ENCODE data around the gene BRSK2. TPM values are rescaled to one million over a fixed set of nuclear protein-coding genes. Genes with fewer than 3 reads are reported as not detected.

Gene BRSK2
- polyA plus RNA-seq, 4 donors, result 0.27 to 7.9 (median 3.3) TPM; not detected in 1

- Histone ChIP-seq H3K36me3 (ENCODE audit: control insufficient read depth in 3 of 3, insufficient read depth in 2 of 3, low read depth in 1 of 3, low read length in 3 of 3) (peaks cover 0 to 46% (median 0%) of the 10 kb centered on the region in 3 donors), H3K4me3 (ENCODE audit: low read depth in 1 of 3, low read length in 3 of 3) (no peak overlapping the region), H3K4me1 (ENCODE audit: control insufficient read depth in 3 of 3, insufficient read depth in 2 of 3, low read depth in 1 of 3, low read length in 2 of 3) (no peaks in the 10 kb centered on the region), H3K27ac (ENCODE audit: low read depth in 1 of 3, low read length in 2 of 3) (no peak overlapping the region), H3K9me3 (ENCODE audit: control insufficient read depth in 2 of 2, insufficient read depth in 1 of 2, low read depth in 1 of 2, low read length in 1 of 2) (no peaks in the 10 kb centered on the region), H3K27me3 (ENCODE audit: control insufficient read depth in 3 of 3, insufficient read depth in 3 of 3, low read length in 3 of 3) (no peaks in the 10 kb centered on the region)
- 80 to 89% (median 82%) methylated on average over 17 to 20 of the region's 20 CpGs for WGBS, 3 donors
- FAIRE-seq (no peak), DNase-seq (no peak)
Measured at GRCh38 chr11:1502954-1503707, 113.4 kb downstream of the BRSK2 start.

GRCh38 chr11:1503708-1504104 lies 114.0 kb downstream of the BRSK2 start:
- no peak overlapping the region for H3K27ac ChIP-seq (ENCODE audit: low read depth in 1 of 3, low read length in 2 of 3)
- FAIRE-seq, result no peak
- H3K27me3 ChIP-seq (ENCODE audit: control insufficient read depth in 3 of 3, insufficient read depth in 3 of 3, low read length in 3 of 3), result no peaks in the 10 kb centered on the region
- 55 to 78% (median 72%) methylated on average over 14 of the region's 14 CpGs for WGBS, 3 donors
- no peaks in the 10 kb centered on the region for H3K4me1 ChIP-seq (ENCODE audit: control insufficient read depth in 3 of 3, insufficient read depth in 2 of 3, low read depth in 1 of 3, low read length in 2 of 3)
- no peaks in the 10 kb centered on the region for H3K9me3 ChIP-seq (ENCODE audit: control insufficient read depth in 2 of 2, insufficient read depth in 1 of 2, low read depth in 1 of 2, low read length in 1 of 2)
- H3K4me3 ChIP-seq (ENCODE audit: low read depth in 1 of 3, low read length in 3 of 3), result no peak overlapping the region
- DNase-seq, result no peak
- peaks cover 0 to 42% (median 0%) of the 10 kb centered on the region in 3 donors for H3K36me3 ChIP-seq (ENCODE audit: control insufficient read depth in 3 of 3, insufficient read depth in 2 of 3, low read depth in 1 of 3, low read length in 3 of 3)

GRCh38 chr11:1504138-1504537 lies 114.4 kb downstream of the BRSK2 start:
- WGBS, 3 donors, result 72 to 82% (median 75%) methylated on average over 9 of the region's 9 CpGs
- Histone ChIP-seq H3K27me3 (ENCODE audit: control insufficient read depth in 3 of 3, insufficient read depth in 3 of 3, low read length in 3 of 3) (no peaks in the 10 kb centered on the region), H3K36me3 (ENCODE audit: control insufficient read depth in 3 of 3, insufficient read depth in 2 of 3, low read depth in 1 of 3, low read length in 3 of 3) (peaks cover 0 to 40% (median 0%) of the 10 kb centered on the region in 3 donors), H3K4me1 (ENCODE audit: control insufficient read depth in 3 of 3, insufficient read depth in 2 of 3, low read depth in 1 of 3, low read length in 2 of 3) (no peaks in the 10 kb centered on the region), H3K4me3 (ENCODE audit: low read depth in 1 of 3, low read length in 3 of 3) (no peak overlapping the region), H3K9me3 (ENCODE audit: control insufficient read depth in 2 of 2, insufficient read depth in 1 of 2, low read depth in 1 of 2, low read length in 1 of 2) (no peaks in the 10 kb centered on the region), H3K27ac (ENCODE audit: low read depth in 1 of 3, low read length in 2 of 3) (no peak overlapping the region)
- DNase-seq, result no peak
- FAIRE-seq, result no peak

DNA sequence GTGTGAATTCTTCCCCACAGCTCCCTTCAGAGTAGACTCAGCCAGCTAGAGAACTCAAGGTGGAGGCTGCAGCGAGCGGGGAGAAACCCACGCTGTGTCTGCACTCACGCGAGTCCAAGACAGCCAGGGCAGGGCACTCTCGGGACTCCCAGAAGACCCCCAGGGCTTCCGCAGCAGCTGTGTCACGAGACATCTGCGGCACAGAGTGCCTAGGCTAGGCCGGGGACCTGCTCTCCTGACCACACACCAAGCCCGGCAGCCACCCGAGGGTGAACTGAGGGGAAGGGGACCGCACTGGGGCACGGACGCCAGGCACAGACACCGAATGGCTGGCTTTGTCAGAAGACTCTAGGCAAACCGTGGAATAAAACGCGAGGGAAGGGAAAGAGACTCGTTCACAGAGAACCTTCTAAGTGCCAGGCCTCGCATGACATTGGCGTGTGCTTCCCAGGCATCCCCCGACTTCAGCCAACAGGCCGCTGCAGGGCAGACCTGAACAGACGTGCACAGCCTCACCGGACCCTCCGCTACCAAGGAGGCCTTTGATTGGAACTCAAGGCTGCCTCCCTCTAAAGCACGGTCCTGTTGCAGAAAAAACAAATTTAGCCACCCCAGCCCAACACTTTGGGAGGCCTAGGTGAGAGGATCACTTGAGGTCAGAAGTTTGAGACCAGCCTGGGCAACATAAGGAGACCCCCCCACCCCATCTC lies 115.0 kb downstream of the BRSK2 start:
- no peaks in the 10 kb centered on the region for H3K9me3 ChIP-seq (ENCODE audit: control insufficient read depth in 2 of 2, insufficient read depth in 1 of 2, low read depth in 1 of 2, low read length in 1 of 2)
- no peaks in the 10 kb centered on the region for H3K27me3 ChIP-seq (ENCODE audit: control insufficient read depth in 3 of 3, insufficient read depth in 3 of 3, low read length in 3 of 3)
- H3K4me1 ChIP-seq (ENCODE audit: control insufficient read depth in 3 of 3, insufficient read depth in 2 of 3, low read depth in 1 of 3, low read length in 2 of 3), result no peaks in the 10 kb centered on the region
- DNase-seq (no peak), FAIRE-seq (no peak)
- 94% methylated on average over 28 of the region's 28 CpGs for WGBS, 3 donors
- no peak overlapping the region for H3K4me3 ChIP-seq (ENCODE audit: low read depth in 1 of 3, low read length in 3 of 3)
- no peak overlapping the region for H3K27ac ChIP-seq (ENCODE audit: low read depth in 1 of 3, low read length in 2 of 3)
- H3K36me3 ChIP-seq (ENCODE audit: control insufficient read depth in 3 of 3, insufficient read depth in 2 of 3, low read depth in 1 of 3, low read length in 3 of 3), result peaks cover 0 to 37% (median 0%) of the 10 kb centered on the region in 3 donors

DNA sequence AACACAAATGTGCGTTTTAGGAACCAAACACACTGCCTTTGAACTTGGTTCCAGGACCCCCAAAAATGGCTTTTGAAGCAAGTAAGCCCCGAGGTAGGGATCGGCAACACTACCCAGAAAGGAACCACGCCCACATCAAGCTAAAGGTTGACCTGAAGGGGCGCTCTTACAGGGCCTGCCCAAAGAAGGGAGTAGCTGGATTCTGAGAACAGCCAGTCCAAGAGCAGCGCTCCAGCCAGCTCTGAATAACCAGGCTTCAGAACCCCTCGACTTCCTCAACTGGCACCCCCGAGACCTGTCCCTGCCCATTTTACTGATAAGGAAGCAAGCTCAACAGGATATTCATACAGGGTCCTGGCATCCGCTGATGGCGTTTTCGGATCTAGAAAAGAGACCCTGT lies 115.7 kb downstream of the BRSK2 start:
- DNase-seq, result no peak
- no peaks in the 10 kb centered on the region for H3K4me1 ChIP-seq (ENCODE audit: control insufficient read depth in 3 of 3, insufficient read depth in 2 of 3, low read depth in 1 of 3, low read length in 2 of 3)
- H3K27me3 ChIP-seq (ENCODE audit: control insufficient read depth in 3 of 3, insufficient read depth in 3 of 3, low read length in 3 of 3), result no peaks in the 10 kb centered on the region
- 79 to 86% (median 82%) methylated on average over 11 of the region's 11 CpGs for WGBS, 3 donors
- FAIRE-seq, result no peak
- peaks cover 0 to 29% (median 0%) of the 10 kb centered on the region in 3 donors for H3K36me3 ChIP-seq (ENCODE audit: control insufficient read depth in 3 of 3, insufficient read depth in 2 of 3, low read depth in 1 of 3, low read length in 3 of 3)
- no peak overlapping the region for H3K4me3 ChIP-seq (ENCODE audit: low read depth in 1 of 3, low read length in 3 of 3)
- no peaks in the 10 kb centered on the region for H3K9me3 ChIP-seq (ENCODE audit: control insufficient read depth in 2 of 2, insufficient read depth in 1 of 2, low read depth in 1 of 2, low read length in 1 of 2)
- H3K27ac ChIP-seq (ENCODE audit: low read depth in 1 of 3, low read length in 2 of 3), result no peak overlapping the region

GRCh38 chr11:1506981-1507380 lies 117.2 kb downstream of the BRSK2 start:
- no peak for DNase-seq
- no peaks in the 10 kb centered on the region for H3K4me1 ChIP-seq (ENCODE audit: control insufficient read depth in 3 of 3, insufficient read depth in 2 of 3, low read depth in 1 of 3, low read length in 2 of 3)
- H3K36me3 ChIP-seq (ENCODE audit: control insufficient read depth in 3 of 3, insufficient read depth in 2 of 3, low read depth in 1 of 3, low read length in 3 of 3), result peaks cover 0 to 24% (median 0%) of the 10 kb centered on the region in 3 donors
- H3K4me3 ChIP-seq (ENCODE audit: low read depth in 1 of 3, low read length in 3 of 3), result no peak overlapping the region
- WGBS, 3 donors, result 86 to 89% (median 86%) methylated on average over 9 of the region's 9 CpGs
- H3K9me3 ChIP-seq (ENCODE audit: control insufficient read depth in 2 of 2, insufficient read depth in 1 of 2, low read depth in 1 of 2, low read length in 1 of 2), result no peaks in the 10 kb centered on the region
- H3K27me3 ChIP-seq (ENCODE audit: control insufficient read depth in 3 of 3, insufficient read depth in 3 of 3, low read length in 3 of 3), result no peaks in the 10 kb centered on the region
- no peak overlapping the region for H3K27ac ChIP-seq (ENCODE audit: low read depth in 1 of 3, low read length in 2 of 3)
- FAIRE-seq, result no peak

DNA sequence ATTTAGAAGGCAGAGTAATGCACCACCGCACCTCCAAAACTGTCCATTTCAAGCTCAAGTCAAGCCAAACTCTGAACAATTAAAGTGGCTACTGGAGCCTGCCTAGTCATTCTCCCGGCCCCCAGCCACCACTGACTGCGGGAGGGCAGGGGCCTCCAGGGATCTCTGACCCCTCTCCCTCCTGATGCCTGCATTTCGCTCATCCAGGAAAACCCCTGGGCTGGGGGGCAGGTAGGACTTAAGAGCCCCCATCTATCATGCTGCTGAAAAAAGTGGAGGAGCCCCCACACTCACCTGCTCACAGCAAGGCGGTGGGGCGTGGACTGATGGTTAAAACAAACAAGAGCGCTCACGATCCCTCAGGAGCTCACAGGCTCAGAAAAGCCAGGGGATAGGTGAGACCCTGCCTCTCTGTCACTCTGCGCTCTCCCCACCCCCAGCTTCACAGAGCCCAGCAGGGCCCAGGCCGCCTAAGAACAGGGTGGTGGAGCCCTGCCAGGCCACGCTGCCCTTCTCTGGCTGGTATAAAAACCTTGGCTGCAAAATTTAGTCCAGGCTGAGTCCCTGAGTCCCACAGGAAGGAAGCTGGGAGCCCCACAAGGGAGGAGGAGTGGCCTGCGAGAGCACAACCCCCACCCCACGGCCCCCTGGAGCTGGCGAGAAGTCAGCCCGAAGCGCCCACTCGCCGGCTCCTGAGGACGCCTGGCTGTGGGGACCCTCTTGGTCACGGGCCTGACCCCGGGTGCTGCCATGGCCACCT lies 117.8 kb downstream of the BRSK2 start:
- FAIRE-seq (no peak), DNase-seq (no peak)
- no peak overlapping the region for H3K27ac ChIP-seq (ENCODE audit: low read depth in 1 of 3, low read length in 2 of 3)
- H3K4me3 ChIP-seq (ENCODE audit: low read depth in 1 of 3, low read length in 3 of 3), result no peak overlapping the region
- 71 to 89% (median 85%) methylated on average over 21 of the region's 21 CpGs for WGBS, 3 donors
- H3K27me3 ChIP-seq (ENCODE audit: control insufficient read depth in 3 of 3, insufficient read depth in 3 of 3, low read length in 3 of 3), result no peaks in the 10 kb centered on the region
- no peaks in the 10 kb centered on the region for H3K4me1 ChIP-seq (ENCODE audit: control insufficient read depth in 3 of 3, insufficient read depth in 2 of 3, low read depth in 1 of 3, low read length in 2 of 3)
- no peaks in the 10 kb centered on the region for H3K9me3 ChIP-seq (ENCODE audit: control insufficient read depth in 2 of 2, insufficient read depth in 1 of 2, low read depth in 1 of 2, low read length in 1 of 2)
- H3K36me3 ChIP-seq (ENCODE audit: control insufficient read depth in 3 of 3, insufficient read depth in 2 of 3, low read depth in 1 of 3, low read length in 3 of 3), result peaks cover 0 to 25% (median 0%) of the 10 kb centered on the region in 3 donors

DNA sequence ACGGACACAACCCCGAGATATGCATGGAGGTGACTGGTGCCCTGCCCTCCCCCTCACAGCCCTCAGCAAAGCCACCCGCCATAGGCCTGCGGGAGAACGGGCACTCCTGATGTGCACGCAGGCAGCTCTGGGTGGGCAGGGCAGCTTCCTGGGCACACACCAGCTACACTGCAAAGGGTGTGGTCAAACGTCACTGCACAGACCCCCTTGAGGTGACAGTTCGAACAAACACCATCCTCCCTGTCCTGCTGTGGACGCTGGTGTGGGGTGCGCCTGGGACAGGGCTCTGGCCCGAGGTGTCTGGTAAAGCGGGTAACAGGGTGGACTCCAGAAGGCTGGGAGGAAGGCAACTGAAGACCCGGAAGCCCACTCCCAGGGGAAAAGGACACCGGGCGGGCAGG lies 118.8 kb downstream of the BRSK2 start:
- Histone ChIP-seq H3K4me1 (ENCODE audit: control insufficient read depth in 3 of 3, insufficient read depth in 2 of 3, low read depth in 1 of 3, low read length in 2 of 3) (no peaks in the 10 kb centered on the region), H3K4me3 (ENCODE audit: low read depth in 1 of 3, low read length in 3 of 3) (no peak overlapping the region), H3K27me3 (ENCODE audit: control insufficient read depth in 3 of 3, insufficient read depth in 3 of 3, low read length in 3 of 3) (no peaks in the 10 kb centered on the region), H3K36me3 (ENCODE audit: control insufficient read depth in 3 of 3, insufficient read depth in 2 of 3, low read depth in 1 of 3, low read length in 3 of 3) (peaks cover 0 to 19% (median 0%) of the 10 kb centered on the region in 3 donors), H3K9me3 (ENCODE audit: control insufficient read depth in 2 of 2, insufficient read depth in 1 of 2, low read depth in 1 of 2, low read length in 1 of 2) (no peaks in the 10 kb centered on the region), H3K27ac (ENCODE audit: low read depth in 1 of 3, low read length in 2 of 3) (no peak overlapping the region)
- DNase-seq (no peak), FAIRE-seq (no peak)
- WGBS, 3 donors, result 78 to 88% (median 87%) methylated on average over 14 to 15 of the region's 15 CpGs

Data from small intestine (tissue), 7 donors.